NT2/D1 (cell line): ENCODE results near the gene TRIM40.

Source experiments
- SUZ12 ChIP-seq: IDR thresholded peaks from 2 replicates; pipeline ENCODE4 v1.6.1; 2011; ENCODE audit not compliant: insufficient read length, insufficient read depth; ENCODE audit errors: extremely low read depth
- ZNF274 ChIP-seq: IDR thresholded peaks from 2 replicates; pipeline ENCODE4 v1.6.1; 2011; ENCODE audit warnings: mild to moderate bottlenecking, low read depth, low read length

GRCh38 chr6:30131947-30132497, 3.9 kb upstream of the TRIM40 start:
- TF ChIP-seq SUZ12 (no peak), ZNF274 (no peak)
